LNCAP (cell line): ENCODE measurements around the gene GAB2.

Experiments
- CTCF ChIP-seq: fragments of 450-650 bp; IDR thresholded peaks from 2 replicates; pipeline ENCODE4 v1.5.1; 2017; ENCODE audit warnings: mild to moderate bottlenecking

Gene GAB2

GRCh38 chr11:78259777-78260487, 157.7 kb downstream of the GAB2 start:
- no peak for TF ChIP-seq CTCF

- no peak for TF ChIP-seq CTCF
These were observed 160.0 kb downstream of the GAB2 start for GRCh38 chr11:78257654-78258053.

- TF ChIP-seq CTCF, result no peak
These were observed 160.7 kb downstream of the GAB2 start for GRCh38 chr11:78256962-78257361.

- no peak for TF ChIP-seq CTCF
These were observed 161.7 kb downstream of the GAB2 start for GRCh38 chr11:78255919-78256318.

- TF ChIP-seq CTCF, result no peak
These were observed 163.4 kb downstream of the GAB2 start for GRCh38 chr11:78254268-78254667.

- TF ChIP-seq CTCF, result no peak
These were observed 163.8 kb downstream of the GAB2 start for GRCh38 chr11:78253797-78254196.

- no peak for TF ChIP-seq CTCF
These were observed 166.4 kb downstream of the GAB2 start for GRCh38 chr11:78251083-78251775.
